MCF 10A (cell line): Measurements from ENCODE around the gene CAPN15. TPM values are rescaled to one million over a fixed set of nuclear protein-coding genes. Genes with fewer than 3 reads are reported as not detected.

Experiments used
- BruUV-seq: library from RNA; stranded (reverse); fragments of 400-500 nt; replicated peaks from 2 replicates; lab custom pipeline; 2021; lab: Mats Ljungman, UMichigan
- CTCF ChIA-PET: fragments of 300-600 bp; sonication (Branson Sonifier 250); formaldehyde crosslinking; extraction: SDS; loops from one replicate; lab custom pipeline; 2021; ENCODE audit warnings: antibody characterized with exemption, inconsistent platforms; lab: Yijun Ruan, JAX
- POLR2A ChIA-PET: fragments of 300-600, 350-650 bp; sonication (Branson Sonifier 250); formaldehyde crosslinking; extraction: SDS; loops from one replicate; lab custom pipeline; 2020; ENCODE audit warnings: antibody characterized with exemption, inconsistent platforms; lab: Yijun Ruan, JAX
- DNase-seq: peaks from one replicate; pipeline ENCODE4 v3.0.0-alpha.2; 2018; ENCODE audit not compliant: unreplicated experiment
- H3K27ac Mint-ChIP-seq: one replicate; pipeline ENCODE4 v1.8.0; 2022; ENCODE audit warnings: mild to moderate bottlenecking, low read depth, mixed read lengths; ENCODE audit not compliant: unreplicated experiment
- H3K27me3 Mint-ChIP-seq: one replicate; pipeline ENCODE4 v1.8.0; 2022; ENCODE audit warnings: mixed read lengths; ENCODE audit not compliant: insufficient read depth, unreplicated experiment
- H3K36me3 Mint-ChIP-seq: one replicate; pipeline ENCODE4 v1.8.0; 2022; ENCODE audit warnings: mild to moderate bottlenecking, moderate library complexity, mixed read lengths; ENCODE audit not compliant: insufficient read depth, unreplicated experiment
- H3K4me1 Mint-ChIP-seq: one replicate; pipeline ENCODE4 v1.8.0; 2022; ENCODE audit warnings: mixed read lengths; ENCODE audit not compliant: insufficient read depth, unreplicated experiment
- H3K4me3 Mint-ChIP-seq: one replicate; pipeline ENCODE4 v1.8.0; 2022; ENCODE audit warnings: mild to moderate bottlenecking, moderate library complexity, mixed read lengths; ENCODE audit not compliant: unreplicated experiment
- H3K9me3 Mint-ChIP-seq: one replicate; pipeline ENCODE4 v1.8.0; 2022; ENCODE audit warnings: mixed read lengths; ENCODE audit not compliant: unreplicated experiment
- intact Hi-C: fragments of 100-400 bp; cut with micrococcal nuclease; formaldehyde crosslinking; loops from 2 replicates; pipeline ENCODE4 v1.14.1; 2022
- total RNA-seq: library from RNA; stranded (reverse); gene quantifications from 2 replicates; pipeline ENCODE4 v1.2.3, GENCODE V29; 2022
- TF ChIP-seq, protein P1 (sequence below): fragments of 200-600 bp; IDR thresholded peaks from one replicate; pipeline ENCODE4 v1.8.0; 2022; ENCODE audit warnings: antibody characterized with exemption, mild to moderate bottlenecking; ENCODE audit not compliant: unreplicated experiment

CAPN15 gene
- total RNA-seq, 1 experiment from 2014 or later, result 81.1 TPM

DNA sequence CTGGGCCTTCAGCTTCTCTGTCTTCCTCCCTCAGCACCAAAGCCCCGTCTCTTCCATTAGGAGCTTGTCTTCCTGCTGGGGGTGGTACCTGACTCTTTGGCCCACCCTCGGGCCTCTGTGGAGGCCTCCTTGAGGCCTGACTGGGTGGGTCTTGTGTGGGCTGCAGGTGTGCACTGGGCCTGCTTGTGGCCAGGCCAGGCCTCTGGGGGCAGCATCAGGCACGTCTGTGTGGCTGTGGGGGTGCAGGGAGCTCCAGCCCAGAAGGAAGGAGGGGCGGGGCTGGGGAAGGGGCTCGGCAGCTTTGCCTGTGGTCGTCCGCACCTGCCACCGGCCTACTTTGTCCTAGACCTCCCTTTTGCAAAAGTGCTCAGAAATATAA, 49.3 kb downstream of the CAPN15 start:
- TF ChIP-seq, protein P1, sequence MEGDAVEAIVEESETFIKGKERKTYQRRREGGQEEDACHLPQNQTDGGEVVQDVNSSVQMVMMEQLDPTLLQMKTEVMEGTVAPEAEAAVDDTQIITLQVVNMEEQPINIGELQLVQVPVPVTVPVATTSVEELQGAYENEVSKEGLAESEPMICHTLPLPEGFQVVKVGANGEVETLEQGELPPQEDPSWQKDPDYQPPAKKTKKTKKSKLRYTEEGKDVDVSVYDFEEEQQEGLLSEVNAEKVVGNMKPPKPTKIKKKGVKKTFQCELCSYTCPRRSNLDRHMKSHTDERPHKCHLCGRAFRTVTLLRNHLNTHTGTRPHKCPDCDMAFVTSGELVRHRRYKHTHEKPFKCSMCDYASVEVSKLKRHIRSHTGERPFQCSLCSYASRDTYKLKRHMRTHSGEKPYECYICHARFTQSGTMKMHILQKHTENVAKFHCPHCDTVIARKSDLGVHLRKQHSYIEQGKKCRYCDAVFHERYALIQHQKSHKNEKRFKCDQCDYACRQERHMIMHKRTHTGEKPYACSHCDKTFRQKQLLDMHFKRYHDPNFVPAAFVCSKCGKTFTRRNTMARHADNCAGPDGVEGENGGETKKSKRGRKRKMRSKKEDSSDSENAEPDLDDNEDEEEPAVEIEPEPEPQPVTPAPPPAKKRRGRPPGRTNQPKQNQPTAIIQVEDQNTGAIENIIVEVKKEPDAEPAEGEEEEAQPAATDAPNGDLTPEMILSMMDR, result no peak
- no peak overlapping the region for H3K4me3 Mint-ChIP-seq
- no peaks in the 10 kb centered on the region for H3K27me3 Mint-ChIP-seq
- BruUV-seq, result no TSS peak
- H3K9me3 Mint-ChIP-seq, result no peaks in the 10 kb centered on the region
- H3K36me3 Mint-ChIP-seq, result peaks cover 13% of the 10 kb centered on the region
- intact Hi-C loops, result no loop called here
- H3K27ac Mint-ChIP-seq, result no peak overlapping the region
- no peaks in the 10 kb centered on the region for H3K4me1 Mint-ChIP-seq
- ChIA-PET POLR2A (interaction anchor here (1.2 kb wide), 1 partner anchor 10 kb away, joined by 6 read pairs; no protein-coding TSS in a partner anchor), CTCF (interaction anchor here (0.6 to 0.8 kb wide), 2 partner anchors 91 to 177 kb away, joined by 3 read pairs; partner anchors contain the start of gene RHOT2)
- no peak for DNase-seq

DNA sequence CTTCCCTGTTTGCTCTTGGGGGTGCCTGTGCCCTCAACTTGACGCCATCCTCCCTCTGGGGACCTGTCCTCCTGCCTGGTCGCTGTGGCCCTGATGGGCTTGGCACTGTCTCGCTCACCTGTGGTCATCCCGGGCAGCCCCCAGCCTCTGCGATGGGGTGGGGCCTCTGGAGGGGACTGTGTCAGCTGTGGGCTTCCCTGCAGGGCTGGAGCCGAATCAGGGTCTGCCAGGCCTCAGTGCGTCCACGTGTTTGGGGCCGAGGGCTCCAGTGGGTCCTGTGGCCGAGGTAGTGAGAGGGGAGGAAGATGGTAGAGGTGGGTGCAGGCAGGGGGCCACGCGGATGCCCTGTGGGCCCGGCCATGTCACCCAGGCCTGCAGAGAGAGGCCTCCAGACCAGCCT, 50.3 kb downstream of the CAPN15 start:
- BruUV-seq, result no TSS peak
- DNase-seq, result no peak
- ChIA-PET POLR2A (interaction anchor here (0.6 kb wide), 2 partner anchors 9 to 32 kb away, joined by 3 read pairs; no protein-coding TSS in a partner anchor), CTCF (interaction anchor here (0.5 to 1.7 kb wide), 4 partner anchors 45 to 103 kb away, joined by 3 to 7 read pairs (median 3); partner anchors contain the start of gene RHOT2)
- intact Hi-C loops, result no loop called here
- TF ChIP-seq, protein P1, result no peak
- no peak overlapping the region for H3K4me3 Mint-ChIP-seq
- no peak overlapping the region for H3K27ac Mint-ChIP-seq
- H3K4me1 Mint-ChIP-seq, result no peaks in the 10 kb centered on the region
- H3K36me3 Mint-ChIP-seq, result peaks cover 13% of the 10 kb centered on the region
- H3K27me3 Mint-ChIP-seq, result no peaks in the 10 kb centered on the region
- H3K9me3 Mint-ChIP-seq, result no peaks in the 10 kb centered on the region

DNA sequence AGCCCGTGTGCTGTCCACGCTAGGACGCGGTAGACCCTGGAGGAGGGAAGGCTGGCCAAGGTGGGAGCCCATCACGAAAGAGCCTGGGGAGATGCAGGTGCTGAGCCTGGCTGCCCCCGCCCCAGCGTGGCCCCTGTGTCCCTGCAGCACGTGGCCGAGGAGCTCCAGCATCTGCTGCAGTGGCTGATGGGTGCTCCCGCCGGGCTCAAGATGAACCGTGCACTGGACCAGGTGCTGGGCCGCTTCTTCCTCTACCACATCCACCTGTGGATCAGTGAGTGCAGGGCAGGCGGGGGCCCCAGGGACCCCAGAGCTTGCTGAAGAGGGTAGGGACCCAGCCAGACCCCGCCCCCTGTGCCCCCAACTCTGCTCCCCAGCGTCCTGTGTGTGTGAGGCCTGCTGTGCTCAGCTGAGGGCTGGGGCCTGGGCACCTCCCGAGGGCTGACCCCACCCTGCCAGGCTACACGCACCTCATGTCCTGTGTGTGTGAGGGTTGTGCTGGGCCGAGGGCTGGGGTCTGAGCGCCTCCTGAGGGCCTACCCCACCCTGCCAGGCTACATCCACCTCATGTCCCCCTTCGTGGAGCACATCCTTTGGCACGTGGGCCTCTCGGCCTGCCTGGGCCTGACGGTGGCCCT, 50.8 kb downstream of the CAPN15 start:
- Mint-ChIP-seq H3K27ac (no peak overlapping the region), H3K9me3 (no peaks in the 10 kb centered on the region), H3K4me1 (no peaks in the 10 kb centered on the region), H3K36me3 (peaks cover 13% of the 10 kb centered on the region), H3K27me3 (no peaks in the 10 kb centered on the region), H3K4me3 (no peak overlapping the region)
- BruUV-seq, result no TSS peak
- ChIA-PET POLR2A (interaction anchor here (0.6 kb wide), 1 partner anchor 9 kb away, joined by 3 read pairs; no protein-coding TSS in a partner anchor), CTCF (interaction anchor here (0.5 to 1.7 kb wide), 5 partner anchors 9 to 103 kb away, joined by 3 to 7 read pairs (median 3); partner anchors contain the start of gene RHOT2)
- DNase-seq, result no peak
- TF ChIP-seq, protein P1, result no peak
- intact Hi-C loops, result no loop called here

DNA sequence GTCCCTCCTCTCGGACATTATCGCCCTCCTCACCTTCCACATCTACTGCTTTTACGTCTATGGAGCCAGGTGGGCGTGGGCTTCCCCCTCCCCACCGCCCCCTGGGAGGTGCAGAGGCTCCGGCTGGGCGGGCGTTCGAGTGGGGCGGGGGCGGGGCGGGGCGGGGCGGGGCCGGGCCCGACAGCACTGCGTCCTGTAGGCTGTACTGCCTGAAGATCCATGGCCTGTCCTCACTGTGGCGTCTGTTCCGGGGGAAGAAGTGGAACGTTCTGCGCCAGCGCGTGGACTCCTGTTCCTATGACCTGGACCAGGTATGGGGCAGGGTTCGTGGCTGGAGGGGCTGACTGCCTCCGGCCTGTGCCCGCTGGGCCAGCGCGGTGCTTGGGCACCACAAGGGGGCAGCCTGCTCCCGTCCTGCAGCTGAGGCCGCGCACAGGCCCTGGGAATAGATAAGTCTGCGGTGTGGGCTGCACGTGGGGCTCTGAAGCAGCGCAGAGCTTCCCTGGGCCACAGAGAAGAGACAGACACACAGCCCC, 51.4 kb downstream of the CAPN15 start:
- ChIA-PET POLR2A (no interaction called here), CTCF (interaction anchor here (0.6 to 1.7 kb wide), 5 partner anchors 9 to 89 kb away, joined by 3 to 7 read pairs (median 3); partner anchors contain the start of genes METTL26 and RHOT2)
- Mint-ChIP-seq H3K9me3 (no peaks in the 10 kb centered on the region), H3K4me3 (no peak overlapping the region), H3K27me3 (no peaks in the 10 kb centered on the region), H3K36me3 (peaks cover 13% of the 10 kb centered on the region), H3K27ac (no peak overlapping the region), H3K4me1 (no peaks in the 10 kb centered on the region)
- intact Hi-C loops, result no loop called here
- TF ChIP-seq, protein P1, result peak; percentile 63
- no TSS peak for BruUV-seq
- peak; percentile 65 for DNase-seq
